ENCODE data around the gene ADGRB3. TPM values are rescaled to one million over a fixed set of nuclear protein-coding genes. Genes with fewer than 3 reads are reported as not detected.

ADGRB3 gene
- total and polyA plus RNA-seq, 10 of the 15 experiments (the other 5 are each of a cell fraction or from before 2014, with no cell fraction given), result 0.03 to 0.06 TPM; not detected in 8

GRCh38 chr6:69026715-69027114 is 391.6 kb downstream of the ADGRB3 start:
- no peak for FAIRE-seq

More at GRCh38 chr6:69026715-69027114, 391.6 kb downstream of the ADGRB3 start:
- no peaks in the 10 kb centered on the region for H4K20me1 ChIP-seq (ENCODE audit: control insufficient read depth, insufficient read depth)
- H3K27ac ChIP-seq (ENCODE audit: control insufficient read depth, insufficient read depth), result no peak overlapping the region
- RAD21 ChIA-PET (ENCODE audit: unreplicated experiment), result no interaction called here
- H2AFZ ChIP-seq (ENCODE audit: control insufficient read depth, low read depth, low read length), result no peak overlapping the region
- no peak for DNase-seq (ENCODE audit: low read depth, low spot score)
- SMC1A ChIA-PET (ENCODE audit: uncharacterized antibody, unreplicated experiment), result no interaction called here
- no TSS peak for BruUV-seq (replicated peaks)
- no peaks in the 10 kb centered on the region for H3K4me1 ChIP-seq (ENCODE audit: control insufficient read depth, insufficient read depth, low read length)
- no peak overlapping the region for H3K9ac ChIP-seq (ENCODE audit: control insufficient read depth, insufficient read depth, low read length)
- intact Hi-C loops (cut with micrococcal nuclease; ENCODE audit: unreplicated experiment) (no loop called here), in situ Hi-C loops (cut with MboI) (no loop called here)
- H3K4me2 ChIP-seq (ENCODE audit: control insufficient read depth, insufficient read depth), result no peak overlapping the region
- ATAC-seq, result no peak
- H3K27me3 ChIP-seq (replicated peaks in 1 of 2; ENCODE audit: control insufficient read depth in 2 of 2, insufficient read depth in 2 of 2, low read length in 1 of 2), result no peaks in the 10 kb centered on the region
- H3K79me2 ChIP-seq (ENCODE audit: control insufficient read depth, insufficient read depth, low read length), result no peaks in the 10 kb centered on the region
- WGBS (ENCODE audit: insufficient coverage, insufficient replicate concordance, low lambda C conversion rate, missing lambda C conversion rate), result 0% methylated on average over 3 of the region's 3 CpGs
- H3K36me3 ChIP-seq (ENCODE audit: control insufficient read depth in 2 of 2, insufficient read depth in 2 of 2, low read length in 1 of 2), result no peaks in the 10 kb centered on the region
- H3K9me3 ChIP-seq (replicated peaks; ENCODE audit: control insufficient read depth, insufficient read depth, low read length), result no peaks in the 10 kb centered on the region
- TF ChIP-seq RBBP5 (conservative IDR thresholded peaks at IDR 0.05) (no peak), ETV6 (conservative IDR thresholded peaks at IDR 0.05 in 1 of 2, IDR thresholded peaks at IDR 0.05 in 1 of 2; ENCODE audit: borderline replicate concordance in 1 of 2, low read depth in 1 of 2) (no peak), RELA (IDR thresholded peaks at IDR 0.05; ENCODE audit: borderline replicate concordance, partially characterized antibody) (no peak), ZNF207 (IDR thresholded peaks at IDR 0.05; ENCODE audit: borderline replicate concordance) (no peak), PAX8 (IDR thresholded peaks at IDR 0.05) (no peak), POLR2A (IDR thresholded peaks at IDR 0.05; ENCODE audit: low read depth, low read length) (no peak), GATAD2B (conservative IDR thresholded peaks at IDR 0.05; ENCODE audit: low read depth) (no peak), USF2 (IDR thresholded peaks at IDR 0.05; ENCODE audit: borderline replicate concordance, low read depth, low read length) (no peak), SRF (IDR thresholded peaks at IDR 0.05; ENCODE audit: low read depth in 2 of 2, low read length in 2 of 2) (no peak), IRF3 (IDR thresholded peaks at IDR 0.05) (no peak), PAX5 (IDR thresholded peaks at IDR 0.05; ENCODE audit: borderline replicate concordance, low read depth, low read length) (no peak), YBX1 (IDR thresholded peaks at IDR 0.05) (no peak), RAD51 (IDR thresholded peaks at IDR 0.05) (no peak)
- H3K4me3 ChIP-seq, result no peak overlapping the region
- CTCF ChIA-PET, result interaction anchor here (1.0 kb wide), 1 partner anchor 11 kb away, joined by 4 read pairs; no protein-coding TSS in a partner anchor
- POLR2A ChIA-PET, result no interaction called here
